HL-60 (cell line): ENCODE measurements around the gene ZNF18.

ENCODE experiments used
- DNase-seq, 2 experiments: peaks; one replicate each; pipeline ENCODE4 v3.0.0-alpha.2; 2010 to 2020; ENCODE audit warnings: low read depth in 1 of 2, low spot score in 1 of 2
- H3K27ac ChIP-seq: fragments of 250-450 bp; sonication (Bioruptor Pico); replicated peaks from 2 replicates; pipeline ENCODE4 v1.5.1; 2020; ENCODE audit warnings: mild to moderate bottlenecking, moderate library complexity
- H3K27me3 ChIP-seq: fragments of 250-450 bp; sonication (Bioruptor Pico); 2 replicates; pipeline ENCODE4 v1.5.1; 2021; ENCODE audit warnings: mild to moderate bottlenecking, moderate library complexity; ENCODE audit not compliant: insufficient read depth, poor library complexity, severe bottlenecking
- H3K4me3 ChIP-seq: replicated peaks from 2 replicates; pipeline ENCODE4 v1.5.1; 2011; ENCODE audit warnings: mild to moderate bottlenecking, control low read depth, low read length; ENCODE audit not compliant: insufficient read depth
- CTCF ChIP-seq: IDR thresholded peaks from one replicate; pipeline ENCODE4 v1.5.1; 2011; ENCODE audit warnings: low read length, control low read depth, inconsistent platforms; ENCODE audit not compliant: insufficient read depth
- GABPA ChIP-seq: IDR thresholded peaks from 2 replicates; pipeline ENCODE4 v1.6.1; 2012; ENCODE audit warnings: low read depth
- POLR2AphosphoS5 ChIP-seq: IDR thresholded peaks from 2 replicates; pipeline ENCODE4 v1.6.1; 2012; ENCODE audit warnings: low read depth
- REST ChIP-seq: IDR thresholded peaks from 2 replicates; pipeline ENCODE4 v1.6.1; 2012; ENCODE audit warnings: low read depth; ENCODE audit not compliant: insufficient replicate concordance
- SPI1 ChIP-seq: IDR thresholded peaks from 2 replicates; pipeline ENCODE4 v1.6.1; 2012; ENCODE audit warnings: low read depth, mild to moderate bottlenecking, borderline replicate concordance

Gene ZNF18

GRCh38 chr17:11928436-11928835 is 68.8 kb downstream of the ZNF18 start:
- TF ChIP-seq POLR2AphosphoS5 (no peak), GABPA (no peak), REST (no peak), SPI1 (no peak), CTCF (no peak)
- no peak for DNase-seq
- Histone ChIP-seq H3K27me3 (no peaks in the 10 kb centered on the region), H3K4me3 (no peak overlapping the region), H3K27ac (no peak overlapping the region)
